Esophagus muscularis mucosa (tissue), 4 donors: ENCODE measurements around the gene RPL31.

Experiments used
- EP300 ChIP-seq: sonication (generic); formaldehyde crosslinking; IDR thresholded peaks from one replicate; pipeline ENCODE4 v1.6.1; 2017; ENCODE audit warnings: antibody characterized with exemption
- POLR2A ChIP-seq: fragments of 450-650 bp; IDR thresholded peaks from one replicate; pipeline ENCODE4 v1.6.1; 2017; ENCODE audit warnings: antibody characterized with exemption, moderate library complexity, mild to moderate bottlenecking, low read depth
- POLR2AphosphoS5 ChIP-seq, 2 donors: sonication (generic); formaldehyde crosslinking; IDR thresholded peaks; one replicate each; pipeline ENCODE4 v1.6.1; 2017; ENCODE audit warnings: antibody characterized with exemption in 2 of 2
- TF ChIP-seq, protein P1 (sequence below), 3 experiments: fragments of 200-600 bp in 2 of 3; fragments of 450-650 bp in 1 of 3; sonication (generic) in 2 of 3; IDR thresholded peaks; one replicate each; pipeline ENCODE4 v1.5.1; 2017 to 2019; ENCODE audit warnings: antibody characterized with exemption in 3 of 3, mild to moderate bottlenecking in 2 of 3, moderate library complexity in 1 of 3

GRCh38 chr2:100981011-100981410, 21.1 kb upstream of the RPL31 start:
- TF ChIP-seq, protein P1, sequence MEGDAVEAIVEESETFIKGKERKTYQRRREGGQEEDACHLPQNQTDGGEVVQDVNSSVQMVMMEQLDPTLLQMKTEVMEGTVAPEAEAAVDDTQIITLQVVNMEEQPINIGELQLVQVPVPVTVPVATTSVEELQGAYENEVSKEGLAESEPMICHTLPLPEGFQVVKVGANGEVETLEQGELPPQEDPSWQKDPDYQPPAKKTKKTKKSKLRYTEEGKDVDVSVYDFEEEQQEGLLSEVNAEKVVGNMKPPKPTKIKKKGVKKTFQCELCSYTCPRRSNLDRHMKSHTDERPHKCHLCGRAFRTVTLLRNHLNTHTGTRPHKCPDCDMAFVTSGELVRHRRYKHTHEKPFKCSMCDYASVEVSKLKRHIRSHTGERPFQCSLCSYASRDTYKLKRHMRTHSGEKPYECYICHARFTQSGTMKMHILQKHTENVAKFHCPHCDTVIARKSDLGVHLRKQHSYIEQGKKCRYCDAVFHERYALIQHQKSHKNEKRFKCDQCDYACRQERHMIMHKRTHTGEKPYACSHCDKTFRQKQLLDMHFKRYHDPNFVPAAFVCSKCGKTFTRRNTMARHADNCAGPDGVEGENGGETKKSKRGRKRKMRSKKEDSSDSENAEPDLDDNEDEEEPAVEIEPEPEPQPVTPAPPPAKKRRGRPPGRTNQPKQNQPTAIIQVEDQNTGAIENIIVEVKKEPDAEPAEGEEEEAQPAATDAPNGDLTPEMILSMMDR (IDR thresholded peaks at IDR 0.05): no peak
- TF ChIP-seq POLR2AphosphoS5 (IDR thresholded peaks at IDR 0.05) (no peak), POLR2A (no peak), EP300 (no peak)
